HG03520 (cell line): ENCODE measurements around the gene SIRPG.
"Not testable (repeated sequence)": the region's sequence is repeated elsewhere in the genome, so short reads cannot be mapped to it uniquely, and the experiment has no call there.

Experiments
- ATAC-seq: cut with Tn5 transposase; IDR thresholded peaks from one replicate; pipeline ENCODE4 v1.9.1; 2021; ENCODE audit warnings: mild to moderate bottlenecking, moderate library complexity; ENCODE audit not compliant: unreplicated experiment

SIRPG gene

GRCh38 chr20:1672728-1673127 lies 15.1 kb upstream of the SIRPG start:
- ATAC-seq, result no peak

- ATAC-seq, result no peak
Measured at GRCh38 chr20:1671891-1672669, 14.5 kb upstream of the SIRPG start.

GRCh38 chr20:1669304-1669703 lies 11.7 kb upstream of the SIRPG start:
- ATAC-seq, result no peak

- ATAC-seq, result no peak
Measured at GRCh38 chr20:1667502-1668085, 10.0 kb upstream of the SIRPG start.

GRCh38 chr20:1666802-1667201 lies 9.2 kb upstream of the SIRPG start:
- no peak for ATAC-seq

- no peak for ATAC-seq
Measured at GRCh38 chr20:1665345-1665744, 7.8 kb upstream of the SIRPG start.

GRCh38 chr20:1664911-1665310 lies 7.3 kb upstream of the SIRPG start:
- no peak for ATAC-seq

GRCh38 chr20:1663917-1664316 lies 6.3 kb upstream of the SIRPG start:
- ATAC-seq, result no peak

- ATAC-seq, result no peak
Measured at GRCh38 chr20:1661542-1662299, 4.1 kb upstream of the SIRPG start.

GRCh38 chr20:1660246-1660645 lies 2.7 kb upstream of the SIRPG start:
- ATAC-seq, result no peak

GRCh38 chr20:1656844-1657243 lies 735 bp downstream of the SIRPG start:
- ATAC-seq, result no peak

GRCh38 chr20:1654996-1655395 lies 2.6 kb downstream of the SIRPG start:
- no peak for ATAC-seq

GRCh38 chr20:1652960-1653359 lies 4.6 kb downstream of the SIRPG start:
- no peak for ATAC-seq

- no peak for ATAC-seq
Measured at GRCh38 chr20:1652104-1652503, 5.5 kb downstream of the SIRPG start.

GRCh38 chr20:1651268-1652058 lies 6.1 kb downstream of the SIRPG start:
- ATAC-seq, result no peak

GRCh38 chr20:1648101-1648500 lies 9.5 kb downstream of the SIRPG start:
- no peak for ATAC-seq

GRCh38 chr20:1646975-1647431 lies 10.6 kb downstream of the SIRPG start:
- ATAC-seq, result no peak

GRCh38 chr20:1644101-1644962 lies 13.2 kb downstream of the SIRPG start:
- no peak for ATAC-seq

GRCh38 chr20:1638643-1639042 lies 18.9 kb downstream of the SIRPG start:
- not testable (repeated sequence) for ATAC-seq

- no peak for ATAC-seq
Measured at GRCh38 chr20:1637755-1638154, 19.8 kb downstream of the SIRPG start.
